ENCODE data around the gene SEC61B.

The SEC61B gene

GRCh38 chr9:99221621-99222415, at the start of gene SEC61B, which contains the start of gene ALG2:
SEC61B (plus strand) TSS chr9:99222282; CDS start chr9:99222364, 82 bp downstream.
ALG2 (minus strand) TSS chr9:99221942; CDS start chr9:99221894, 48 bp downstream.
- TF ChIP-seq CTCF (IDR thresholded peaks at IDR 0.05) = no peak
- no peak for TF ChIP-seq ZFX (IDR thresholded peaks at IDR 0.05; ENCODE audit: borderline replicate concordance)
- peak within 1 kb of the TSS; percentile 83 for H3K27ac ChIP-seq

DNA sequence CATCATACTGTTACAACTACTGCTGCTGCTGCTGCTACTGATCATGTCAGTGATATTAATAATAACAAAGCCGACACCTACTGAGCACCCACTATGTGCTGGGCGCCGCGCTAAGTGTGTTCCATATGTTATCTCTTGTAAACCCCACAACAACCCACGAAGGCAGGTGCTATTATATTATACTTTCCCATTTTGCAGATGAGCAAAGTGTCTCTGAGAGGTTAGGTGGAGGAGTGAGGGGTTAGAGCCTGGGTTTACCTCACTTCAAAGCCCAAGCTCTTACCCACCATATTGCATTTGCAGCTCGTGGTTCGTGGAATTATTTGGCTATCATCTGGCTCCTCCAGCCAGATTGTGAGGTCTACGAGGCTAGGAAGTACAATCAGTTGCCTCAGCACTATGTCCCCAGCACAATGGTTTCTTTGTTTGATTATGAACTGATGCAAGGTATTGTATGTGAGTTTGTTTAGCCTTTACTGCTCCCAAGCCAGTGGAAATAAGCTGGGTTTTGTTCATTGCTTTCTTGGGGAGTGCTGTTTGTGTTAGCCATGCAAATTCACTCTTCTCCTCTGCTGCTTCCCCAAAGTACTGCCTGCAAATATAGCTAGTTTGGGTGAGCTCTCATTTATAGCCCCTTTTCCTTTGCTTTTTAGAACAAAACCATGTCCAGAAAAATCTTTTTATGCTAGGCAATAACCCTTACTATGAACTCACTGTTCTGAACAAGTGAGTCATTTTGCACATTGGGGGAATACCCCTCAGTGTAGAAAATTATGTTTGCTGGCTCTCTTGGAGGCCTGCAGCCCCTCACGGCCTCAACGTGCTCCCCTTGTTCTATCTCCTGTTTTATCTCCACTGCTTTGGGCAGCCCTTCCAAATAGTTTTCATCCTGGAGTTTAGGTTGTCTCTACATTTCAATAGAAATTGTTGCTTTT, 48.2 kb upstream of the SEC61B start:
- no peak overlapping the region for H3K27ac ChIP-seq
- TF ChIP-seq CTCF (IDR thresholded peaks at IDR 0.05) (no peak), ZFX (IDR thresholded peaks at IDR 0.05; ENCODE audit: borderline replicate concordance) (no peak)

- no peak overlapping the region for H3K27ac ChIP-seq
Measured at GRCh38 chr9:99176527-99177013, 45.5 kb upstream of the SEC61B start.

DNA sequence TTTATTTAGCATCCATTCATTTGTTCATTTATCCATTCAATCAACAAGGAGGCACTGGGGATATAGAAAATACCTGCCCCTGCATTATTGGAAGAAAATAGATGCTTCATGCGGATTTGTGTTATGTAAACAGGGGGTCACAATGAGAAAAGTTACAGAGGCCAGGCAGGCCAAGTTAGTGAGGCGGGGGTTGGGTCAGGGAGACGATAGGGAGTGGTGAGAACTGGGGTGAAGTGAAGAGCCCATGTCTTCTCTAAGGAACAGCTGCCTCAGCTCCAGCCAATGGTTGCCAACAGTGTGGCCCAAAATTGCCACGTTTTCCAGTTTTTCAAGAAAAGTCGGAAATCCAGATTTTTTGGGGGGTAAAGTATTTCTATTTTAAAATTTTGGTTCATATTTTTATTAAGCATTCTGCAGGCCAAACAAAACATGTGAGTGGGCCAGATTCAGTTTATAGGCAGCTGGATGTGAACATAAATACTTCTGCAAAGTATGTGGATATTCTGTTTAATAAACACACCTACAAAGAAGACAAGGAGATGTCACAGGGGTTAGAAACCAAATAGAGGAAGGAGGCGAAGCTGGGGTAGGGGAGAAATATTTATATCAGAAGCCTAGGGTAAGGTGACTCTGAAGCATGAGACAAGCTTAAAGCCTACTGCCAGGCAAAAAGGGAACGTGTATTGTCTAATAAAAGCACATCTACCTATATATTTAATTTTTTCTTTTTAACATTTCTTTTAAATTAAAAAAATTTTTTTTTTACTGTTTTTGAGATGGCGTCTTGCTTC, 44.3 kb upstream of the SEC61B start:
- TF ChIP-seq CTCF (IDR thresholded peaks at IDR 0.05) = no peak

More at GRCh38 chr9:99176527-99177013, 45.5 kb upstream of the SEC61B start:
- no peak for TF ChIP-seq CTCF (IDR thresholded peaks at IDR 0.05)
- TF ChIP-seq ZFX (IDR thresholded peaks at IDR 0.05; ENCODE audit: borderline replicate concordance) = no peak

GRCh38 chr9:99178912-99179872, 42.9 kb upstream of the SEC61B start:
- no peak overlapping the region for H3K27ac ChIP-seq
- no peak for TF ChIP-seq ZFX (IDR thresholded peaks at IDR 0.05; ENCODE audit: borderline replicate concordance)
- no peak for TF ChIP-seq CTCF (IDR thresholded peaks at IDR 0.05)

More for the DNA sequence above, 44.3 kb upstream of the SEC61B start:
- H3K27ac ChIP-seq = no peak overlapping the region

DNA sequence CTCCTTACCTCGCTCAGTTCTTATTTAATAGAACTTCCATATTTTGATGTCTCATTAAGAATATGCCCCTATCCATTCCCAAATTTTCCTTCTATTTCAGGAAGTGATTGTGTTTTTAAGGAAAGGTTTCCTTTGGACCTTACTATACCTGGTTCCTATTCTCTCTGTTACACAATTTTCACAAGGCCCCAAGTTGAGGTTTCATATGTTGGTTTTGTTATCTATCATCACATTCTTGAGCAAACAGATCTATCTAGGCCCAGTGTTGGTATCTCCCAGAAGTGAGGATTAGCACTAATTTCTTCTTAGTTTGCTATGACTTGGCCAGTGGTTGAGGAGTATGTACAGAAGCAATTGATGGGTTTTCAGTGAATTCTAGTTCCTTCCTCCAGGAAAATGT, 41.9 kb upstream of the SEC61B start:
- no peak overlapping the region for H3K27ac ChIP-seq

More for the DNA sequence above, 41.9 kb upstream of the SEC61B start:
- TF ChIP-seq CTCF (IDR thresholded peaks at IDR 0.05) (no peak), ZFX (IDR thresholded peaks at IDR 0.05; ENCODE audit: borderline replicate concordance) (no peak)

All from 22Rv1 (cell line).